HUES6 (cell line): ENCODE results near the gene ACTRT1.
A peak's percentile ranks its signal among the peaks of the same experiment; 100 is the strongest.

Experiments used
- H3K27ac ChIP-seq: 2 replicates; pipeline ENCODE4 v1.7.0; 2013; ENCODE audit warnings: low read depth, mild to moderate bottlenecking, low read length, inconsistent platforms
- H3K27me3 ChIP-seq: 2 replicates; pipeline ENCODE4 v1.6.1; 2013; ENCODE audit warnings: low read length; ENCODE audit not compliant: control insufficient read depth, insufficient read depth
- H3K36me3 ChIP-seq: 2 replicates; pipeline ENCODE4 v1.6.1; 2013; ENCODE audit warnings: low read length; ENCODE audit not compliant: control insufficient read depth, insufficient read depth
- H3K4me1 ChIP-seq: 2 replicates; pipeline ENCODE4 v1.6.1; 2013; ENCODE audit warnings: low read length; ENCODE audit not compliant: control insufficient read depth, insufficient read depth
- H3K4me3 ChIP-seq: 2 replicates; pipeline ENCODE4 v1.5.1; 2013; ENCODE audit warnings: low read depth, low read length
- H3K9ac ChIP-seq: one replicate; pipeline ENCODE4 v1.6.1; 2013; ENCODE audit warnings: mild to moderate bottlenecking, low read length
- H3K9me3 ChIP-seq: 2 replicates; pipeline ENCODE4 v1.6.1; 2013; ENCODE audit warnings: low read depth, low read length; ENCODE audit not compliant: control insufficient read depth, insufficient read depth

The ACTRT1 gene

GRCh38 chrX:128052303-128052702 lies at the start of gene ACTRT1:
Gene ACTRT1, minus strand, starts transcription at chrX:128052403. Its CDS starts 197 bp downstream, at chrX:128052206.
- Histone ChIP-seq H3K9ac (no peak within 1 kb of the TSS), H3K27me3 (no peaks in the 10 kb centered on the region), H3K4me1 (no peaks in the 10 kb centered on the region), H3K4me3 (no peak within 1 kb of the TSS), H3K36me3 (no peaks in the 10 kb centered on the region), H3K27ac (no peak within 1 kb of the TSS), H3K9me3 (peaks cover 12% of the 10 kb centered on the region)

- H3K9me3 ChIP-seq = no peaks in the 10 kb centered on the region
- H3K27ac ChIP-seq = peak overlapping the region; percentile 65
- no peak overlapping the region; the same call in 1 of the 2 replicates for H3K4me3 ChIP-seq
- no peaks in the 10 kb centered on the region for H3K36me3 ChIP-seq
- H3K9ac ChIP-seq = peak overlapping the region; percentile 5
- peaks cover 12% of the 10 kb centered on the region for H3K4me1 ChIP-seq
- no peaks in the 10 kb centered on the region for H3K27me3 ChIP-seq
Observed at GRCh38 chrX:128078545-128078944, 26.3 kb upstream of the ACTRT1 start.

- Histone ChIP-seq H3K27me3 (no peaks in the 10 kb centered on the region; the same call in 1 of the 2 replicates), H3K27ac (no peak overlapping the region), H3K4me3 (no peak overlapping the region), H3K9me3 (no peaks in the 10 kb centered on the region), H3K9ac (no peak overlapping the region), H3K36me3 (no peaks in the 10 kb centered on the region), H3K4me1 (no peaks in the 10 kb centered on the region)
Observed at GRCh38 chrX:128057421-128057820, 5.2 kb upstream of the ACTRT1 start.

- no peak overlapping the region for H3K9ac ChIP-seq
- peaks cover 15% of the 10 kb centered on the region for H3K9me3 ChIP-seq
- H3K4me3 ChIP-seq = no peak overlapping the region
- H3K36me3 ChIP-seq = no peaks in the 10 kb centered on the region
- no peaks in the 10 kb centered on the region for H3K27me3 ChIP-seq
- no peak overlapping the region for H3K27ac ChIP-seq
- H3K4me1 ChIP-seq = no peaks in the 10 kb centered on the region
Observed at GRCh38 chrX:128051526-128051925, 677 bp downstream of the ACTRT1 start.

GRCh38 chrX:128035318-128035717 lies 16.9 kb downstream of the ACTRT1 start:
- no peak overlapping the region for H3K4me3 ChIP-seq
- H3K27ac ChIP-seq = no peak overlapping the region
- no peaks in the 10 kb centered on the region; the same call in 1 of the 2 replicates for H3K27me3 ChIP-seq
- H3K9ac ChIP-seq = no peak overlapping the region
- H3K4me1 ChIP-seq = no peaks in the 10 kb centered on the region
- H3K36me3 ChIP-seq = no peaks in the 10 kb centered on the region
- H3K9me3 ChIP-seq = no peaks in the 10 kb centered on the region

GRCh38 chrX:128021566-128021965 lies 30.6 kb downstream of the ACTRT1 start:
- Histone ChIP-seq H3K36me3 (no peaks in the 10 kb centered on the region), H3K27ac (no peak overlapping the region), H3K27me3 (no peaks in the 10 kb centered on the region), H3K9ac (no peak overlapping the region), H3K4me1 (no peaks in the 10 kb centered on the region), H3K9me3 (peaks cover 21% of the 10 kb centered on the region), H3K4me3 (no peak overlapping the region)

- H3K27me3 ChIP-seq = no peaks in the 10 kb centered on the region
- H3K4me3 ChIP-seq = no peak overlapping the region
- no peak overlapping the region for H3K9ac ChIP-seq
- no peak overlapping the region for H3K27ac ChIP-seq
- H3K36me3 ChIP-seq = no peaks in the 10 kb centered on the region
- H3K4me1 ChIP-seq = no peaks in the 10 kb centered on the region
- H3K9me3 ChIP-seq = peaks cover 19% of the 10 kb centered on the region
Observed at GRCh38 chrX:128020701-128021100, 31.5 kb downstream of the ACTRT1 start.

- no peaks in the 10 kb centered on the region for H3K36me3 ChIP-seq
- H3K9ac ChIP-seq = no peak overlapping the region
- peaks cover 19% of the 10 kb centered on the region for H3K9me3 ChIP-seq
- no peaks in the 10 kb centered on the region for H3K27me3 ChIP-seq
- no peaks in the 10 kb centered on the region for H3K4me1 ChIP-seq
- H3K4me3 ChIP-seq = no peak overlapping the region
- no peak overlapping the region for H3K27ac ChIP-seq
Observed at GRCh38 chrX:128019218-128019617, 33.0 kb downstream of the ACTRT1 start.

- no peak overlapping the region for H3K4me3 ChIP-seq
- H3K9me3 ChIP-seq = peaks cover 17% of the 10 kb centered on the region
Observed at GRCh38 chrX:128012015-128012414, 40.2 kb downstream of the ACTRT1 start.

GRCh38 chrX:128007882-128008281 lies 44.3 kb downstream of the ACTRT1 start:
- Histone ChIP-seq H3K4me3 (no peak overlapping the region), H3K9me3 (no peaks in the 10 kb centered on the region), H3K27me3 (no peaks in the 10 kb centered on the region; the same call in 1 of the 2 replicates), H3K36me3 (no peaks in the 10 kb centered on the region), H3K27ac (no peak overlapping the region), H3K4me1 (no peaks in the 10 kb centered on the region), H3K9ac (no peak overlapping the region)

More at GRCh38 chrX:128012015-128012414, 40.2 kb downstream of the ACTRT1 start:
- Histone ChIP-seq H3K27me3 (no peaks in the 10 kb centered on the region; the same call in 1 of the 2 replicates), H3K9ac (no peak overlapping the region), H3K4me1 (no peaks in the 10 kb centered on the region), H3K36me3 (no peaks in the 10 kb centered on the region), H3K27ac (no peak overlapping the region)
